ENCODE data around the gene RIN2.

Gene RIN2

GRCh38 chr20:19768325-19768842 lies 10.3 kb downstream of the RIN2 start:
- no peak for DNase-seq

DNA sequence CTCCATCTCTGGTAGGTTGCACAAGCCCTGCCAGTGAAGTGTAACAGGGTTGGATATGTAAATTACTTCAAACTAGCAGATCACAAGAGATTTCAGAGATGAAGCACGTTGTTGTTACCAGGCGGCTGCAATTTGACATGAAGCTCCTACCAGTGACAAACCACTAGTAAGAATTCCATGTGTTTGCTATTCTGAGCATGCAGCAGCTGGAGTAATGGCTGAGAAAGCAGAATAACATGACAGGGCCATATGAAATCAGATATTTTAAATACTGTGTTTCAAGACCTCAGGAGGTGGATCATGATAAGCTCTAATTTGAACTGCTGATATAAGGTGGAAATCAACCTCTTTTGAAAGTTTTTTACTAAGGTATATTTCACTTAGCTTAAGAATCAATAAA lies 11.4 kb downstream of the RIN2 start:
- DNase-seq: no peak

GRCh38 chr20:19770375-19770774 lies 12.3 kb downstream of the RIN2 start:
- no peak for DNase-seq

DNA sequence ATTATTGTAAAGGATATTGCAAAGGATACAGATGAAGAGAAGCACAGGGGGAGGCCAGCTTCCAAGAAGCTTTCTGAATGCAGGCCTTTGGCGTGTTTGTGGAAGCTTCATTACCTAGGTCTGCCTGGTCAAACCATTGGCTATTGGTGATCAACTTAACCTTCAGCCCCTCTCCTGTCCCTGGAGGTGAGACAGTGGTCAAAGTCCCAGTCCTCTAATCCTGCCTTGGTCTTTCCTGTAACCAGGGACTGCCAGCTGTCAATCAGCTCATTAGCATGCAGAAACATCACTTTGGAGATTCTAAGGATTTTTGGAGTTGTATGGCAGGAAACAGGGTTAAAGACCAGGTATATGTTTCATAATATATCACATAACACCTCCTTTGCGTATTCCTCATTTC lies 13.0 kb downstream of the RIN2 start:
- DNase-seq: no peak

- DNase-seq: no peak
Measured at GRCh38 chr20:19773471-19773870, 15.4 kb downstream of the RIN2 start.

- no peak for DNase-seq
Measured at GRCh38 chr20:19774135-19774933, 16.3 kb downstream of the RIN2 start.

DNA sequence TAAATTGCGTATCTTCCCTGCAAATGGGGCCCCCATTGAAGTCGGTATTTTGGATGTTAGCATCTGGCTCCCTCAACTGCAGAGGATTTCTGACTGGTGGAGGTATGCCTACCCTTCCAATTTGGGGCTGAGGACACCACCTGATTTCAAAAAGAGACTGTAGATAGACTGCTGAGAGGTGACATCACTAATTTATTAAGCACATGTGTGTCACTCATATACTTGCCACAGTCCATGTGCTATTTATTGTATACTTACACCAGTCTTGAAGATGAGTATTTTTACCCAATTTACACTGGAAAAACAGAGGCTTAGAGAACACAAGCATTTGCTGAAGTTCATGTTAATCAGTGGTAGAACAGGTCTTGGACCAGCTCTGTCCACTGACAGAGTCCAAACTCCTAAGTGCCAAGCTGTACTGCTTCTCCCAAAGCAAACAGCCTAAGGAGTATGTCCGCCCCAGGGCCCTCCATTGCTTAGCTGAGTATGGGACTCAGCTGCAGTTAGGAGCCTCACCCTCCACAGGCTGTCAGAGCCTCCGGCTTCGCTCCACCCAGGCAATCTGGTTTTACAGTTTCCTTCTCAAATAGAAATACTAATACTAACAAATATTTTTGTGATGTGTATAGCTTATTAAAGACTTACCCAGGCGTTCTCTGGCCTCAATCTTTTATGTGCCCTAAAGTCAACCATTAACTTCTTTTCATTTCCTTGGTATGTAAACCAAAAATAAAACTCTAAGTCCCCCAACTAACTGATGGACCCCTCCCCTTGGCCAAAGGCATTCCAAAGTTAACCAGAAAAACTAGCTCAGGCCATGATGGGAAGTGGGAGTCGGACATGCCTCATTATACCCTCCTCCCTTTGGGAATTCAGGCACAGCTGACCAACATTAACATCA lies 17.5 kb downstream of the RIN2 start:
- no peak for DNase-seq

DNA sequence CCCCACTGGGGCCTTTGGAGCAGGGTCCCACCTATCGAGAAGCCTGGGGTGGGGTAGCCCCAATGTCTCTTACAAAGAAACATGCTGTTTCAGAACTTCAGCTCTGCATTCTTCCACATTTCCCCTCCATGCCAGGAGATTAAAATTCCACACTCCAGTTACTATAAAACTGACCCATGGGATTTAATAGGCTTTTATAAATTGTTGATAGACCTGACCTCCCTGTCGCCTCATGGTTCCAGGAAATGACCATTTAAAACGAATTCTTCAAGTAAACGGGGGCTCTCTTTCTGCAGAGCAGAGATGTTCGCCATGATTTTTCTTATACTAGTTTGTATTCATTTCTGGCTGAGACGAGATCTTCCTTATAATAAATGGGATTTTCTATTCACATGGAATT lies 19.3 kb downstream of the RIN2 start:
- DNase-seq: no peak

GRCh38 chr20:19777981-19778380 lies 19.9 kb downstream of the RIN2 start:
- DNase-seq: no peak

- no peak for DNase-seq
Measured at GRCh38 chr20:19778404-19778803, 20.3 kb downstream of the RIN2 start.

DNA sequence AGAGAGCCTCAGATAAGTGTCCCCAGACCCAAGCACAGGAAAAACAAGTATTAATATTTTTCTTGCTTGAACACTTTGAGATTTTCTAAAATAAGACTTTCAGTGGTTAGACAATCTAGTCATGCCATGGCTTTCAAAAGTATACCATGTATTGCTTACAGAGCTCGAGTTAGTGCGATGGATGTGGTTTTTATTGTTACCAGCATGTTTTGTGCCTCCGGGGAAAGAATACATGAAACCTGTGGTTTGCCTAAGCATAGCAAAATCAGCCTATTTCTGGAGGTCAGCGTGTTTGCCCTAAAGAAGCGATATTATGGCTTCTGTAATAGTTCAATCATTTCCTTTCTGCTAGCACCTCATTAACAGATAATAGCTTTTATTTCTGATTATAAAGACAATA lies 21.6 kb downstream of the RIN2 start:
- DNase-seq: no peak

- DNase-seq: peak; percentile 19
Measured at GRCh38 chr20:19780261-19780660, 22.2 kb downstream of the RIN2 start.

DNA sequence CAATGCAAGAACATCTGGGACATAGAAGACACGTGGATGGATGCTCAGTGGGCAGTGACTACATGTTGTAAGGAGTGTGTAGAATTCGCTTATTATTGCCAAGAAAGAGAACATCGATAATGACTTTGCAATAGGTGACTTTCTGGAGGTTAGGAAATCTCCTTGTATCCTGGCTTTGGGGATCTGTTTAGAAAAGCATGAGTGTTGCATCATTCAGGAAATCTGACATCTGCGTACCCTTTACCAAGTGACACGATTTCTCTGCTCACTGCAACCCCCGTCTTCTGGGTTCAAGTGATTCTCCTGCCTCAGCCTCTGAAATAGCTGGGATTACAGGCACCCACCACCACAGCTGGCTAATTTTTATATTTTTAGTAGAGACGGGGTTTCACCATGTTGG lies 23.2 kb downstream of the RIN2 start:
- no peak for DNase-seq

DNA sequence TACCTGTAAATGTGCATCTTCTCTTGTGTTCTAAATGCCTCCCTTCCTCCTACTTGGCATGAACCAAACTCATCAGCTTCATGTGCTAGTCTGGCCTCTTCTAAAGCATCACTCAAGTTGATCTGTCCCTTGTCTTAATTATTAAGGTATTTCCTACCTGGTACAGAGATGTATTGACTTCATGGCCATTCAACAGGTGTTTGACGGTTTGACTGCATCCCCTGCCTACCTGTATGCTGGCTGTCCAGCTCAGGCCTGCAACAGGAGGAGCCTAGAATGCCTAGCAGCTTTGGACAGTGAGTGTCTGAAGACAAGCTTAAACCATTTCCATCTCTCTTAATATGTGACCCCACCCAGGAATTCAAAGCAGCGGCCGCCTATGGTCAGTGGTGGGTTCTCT lies 24.6 kb downstream of the RIN2 start:
- DNase-seq: no peak

DNA sequence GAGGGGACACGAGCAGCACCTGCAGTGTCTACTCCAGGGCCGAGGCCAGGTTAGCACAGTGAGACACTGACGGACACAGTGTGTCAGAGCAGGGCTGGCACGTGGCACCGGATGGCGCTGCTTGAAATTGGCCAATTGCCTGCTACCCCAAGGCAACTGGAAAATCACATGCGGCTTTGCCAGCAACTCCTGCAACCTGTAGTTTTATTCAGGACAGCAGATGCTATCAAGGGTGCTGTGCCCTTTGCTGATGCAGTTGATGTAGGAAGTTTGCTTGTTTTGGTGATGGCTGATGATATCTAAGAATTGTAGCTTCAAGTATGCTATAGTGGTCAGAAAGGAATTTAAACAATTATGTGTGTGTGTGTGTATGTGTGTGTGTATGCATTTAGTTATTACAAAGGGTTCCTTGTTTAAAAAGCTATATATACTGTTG lies 25.9 kb downstream of the RIN2 start:
- no peak for DNase-seq

DNA sequence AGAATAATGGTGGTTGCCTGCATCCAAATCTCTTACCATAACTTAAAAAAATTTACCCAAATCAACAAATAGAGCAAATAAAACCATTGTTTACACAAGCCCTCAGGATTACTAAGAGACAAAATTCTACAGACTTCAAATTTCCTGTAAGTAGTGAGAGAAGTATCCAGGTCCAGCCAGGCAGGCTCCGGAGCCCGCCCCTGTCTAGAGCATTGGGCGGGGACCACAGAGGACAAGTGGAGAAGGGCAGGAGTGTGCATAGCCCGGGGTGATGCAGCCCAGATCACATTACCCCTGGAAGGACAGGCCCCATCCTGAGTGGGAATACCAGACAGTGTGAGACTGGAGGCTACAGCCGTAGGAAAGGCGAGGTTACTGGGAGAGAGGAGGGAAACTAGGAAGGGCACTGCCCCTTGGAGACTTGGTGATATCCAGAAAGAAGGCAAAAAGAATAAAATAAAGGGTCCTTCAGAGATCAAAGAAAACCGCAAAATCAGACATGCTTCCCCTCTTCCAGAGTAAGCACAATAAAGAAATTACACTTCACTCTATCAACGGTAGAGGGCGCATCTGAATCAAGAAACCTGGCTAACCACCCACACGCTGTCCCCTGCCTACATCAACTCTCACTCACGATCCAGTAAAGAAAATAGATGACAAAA lies 26.6 kb downstream of the RIN2 start:
- peak; percentile 79 for DNase-seq

DNA sequence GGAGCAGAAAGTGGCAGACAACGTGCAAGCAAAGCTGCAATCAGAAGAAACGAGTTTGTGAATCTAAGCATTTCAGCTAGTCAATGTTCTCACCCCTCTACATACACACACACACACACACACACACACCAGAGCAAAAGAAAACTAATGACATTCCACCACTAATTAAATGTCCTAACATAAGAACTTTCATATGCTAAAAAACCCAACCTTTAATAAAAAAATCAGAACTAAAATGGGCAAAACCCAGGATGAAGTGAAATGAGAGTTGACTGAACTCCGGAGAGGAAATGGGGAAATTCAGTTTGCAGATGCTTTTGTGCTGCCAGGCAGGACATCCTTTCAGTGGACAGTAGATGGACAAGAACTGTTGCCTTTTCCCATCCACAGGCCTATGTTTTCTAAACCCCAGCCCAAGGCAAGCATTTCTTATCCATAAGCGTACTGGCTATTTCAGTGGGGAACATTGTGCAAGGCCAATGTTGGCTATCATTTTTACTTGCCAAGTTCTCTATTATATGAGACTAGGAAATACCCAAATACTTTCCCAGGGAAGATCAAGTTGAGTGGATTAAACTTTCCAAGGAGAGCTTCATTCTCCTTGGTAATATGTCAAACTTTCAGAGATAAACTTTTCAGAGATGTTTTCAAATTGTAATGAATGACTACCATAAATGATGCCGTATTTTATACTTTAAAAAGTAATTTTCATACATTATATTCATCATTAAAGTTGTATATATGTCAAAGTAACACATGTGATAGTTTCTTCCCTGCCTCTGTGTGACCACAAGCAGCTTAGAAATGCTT lies 27.3 kb downstream of the RIN2 start:
- DNase-seq: no peak

- no peak for DNase-seq
Measured at GRCh38 chr20:19785983-19786285, 27.9 kb downstream of the RIN2 start.

DNA sequence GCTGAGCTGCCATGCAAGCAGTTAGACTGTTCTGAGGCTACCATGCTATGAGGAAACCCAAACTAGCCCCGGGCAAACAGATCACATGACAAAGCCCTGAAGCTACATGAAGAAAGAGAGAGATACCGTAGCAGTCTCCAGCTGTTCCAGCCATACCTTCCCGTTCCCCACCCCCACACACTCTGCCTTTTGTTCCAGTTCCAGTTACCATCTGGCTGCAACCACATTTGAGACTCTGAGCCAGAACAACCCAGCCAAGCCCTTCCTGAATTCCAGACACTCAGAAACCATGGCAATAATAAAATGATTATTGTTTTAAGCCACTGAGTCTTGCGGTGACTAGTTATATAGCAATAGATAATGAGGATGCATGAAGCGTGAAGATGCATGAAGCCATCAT lies 28.3 kb downstream of the RIN2 start:
- DNase-seq: no peak

DNA sequence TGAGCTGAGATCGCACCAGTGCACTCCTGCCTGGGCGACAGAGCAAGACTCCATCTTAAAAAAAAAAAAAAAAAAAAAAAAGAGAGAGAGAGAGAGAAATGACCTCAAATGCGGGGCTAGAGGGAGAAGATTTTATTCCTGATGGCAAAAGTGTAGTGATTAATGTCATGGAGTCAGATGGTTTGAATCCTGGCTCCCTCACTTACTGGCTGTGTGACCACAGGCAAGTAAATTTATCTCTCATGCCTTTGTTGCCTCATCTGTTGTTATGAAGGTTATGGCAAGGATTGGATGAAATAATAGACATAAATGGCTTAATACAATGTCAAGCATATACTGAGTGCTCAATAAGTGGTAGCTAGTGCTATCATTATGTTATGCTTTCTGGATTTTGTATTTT lies 29.3 kb downstream of the RIN2 start:
- no peak for DNase-seq

- no peak for DNase-seq
Measured at GRCh38 chr20:19789009-19789408, 31.0 kb downstream of the RIN2 start.

GRCh38 chr20:19789446-19789845 lies 31.4 kb downstream of the RIN2 start:
- DNase-seq: no peak

GRCh38 chr20:19791887-19792286 lies 33.8 kb downstream of the RIN2 start:
- DNase-seq: no peak
